Measurements from ENCODE around the gene KAZN. TPM values are rescaled to one million over a fixed set of nuclear protein-coding genes. Genes with fewer than 3 reads are reported as not detected.

Gene KAZN
- total RNA-seq, 1 experiment from 2014 or later, result 2.4 TPM

- no peak overlapping the region for H3K4me3 Mint-ChIP-seq (ENCODE audit: unreplicated experiment)
- ChIA-PET CTCF (no interaction called here), POLR2A (no interaction called here)
- H3K4me3 ChIP-seq (ENCODE audit: low read depth, low read length), result no peak overlapping the region
- no peaks in the 10 kb centered on the region for H3K4me1 Mint-ChIP-seq (ENCODE audit: low read depth, unreplicated experiment)
- DNase-seq, result no peak
- H3K27me3 Mint-ChIP-seq (ENCODE audit: insufficient read depth, unreplicated experiment), result peaks cover 15% of the 10 kb centered on the region
- no peaks in the 10 kb centered on the region for H3K4me1 ChIP-seq
- no peak overlapping the region for H3K27ac Mint-ChIP-seq (ENCODE audit: unreplicated experiment)
- no peaks in the 10 kb centered on the region for H3K9me3 Mint-ChIP-seq (ENCODE audit: unreplicated experiment)
- H3K9me3 ChIP-seq, result no peaks in the 10 kb centered on the region
- TF ChIP-seq CTCF (IDR thresholded peaks at IDR 0.05; ENCODE audit: insufficient read depth in 1 of 2, low read depth in 1 of 2, low read length in 1 of 2, severe bottlenecking in 1 of 2, unreplicated experiment in 1 of 2), result no peak
- no TSS peak for BruUV-seq (replicated peaks)
- intact Hi-C loops (cut with micrococcal nuclease; ENCODE audit: unreplicated experiment), result no loop called here
- no peaks in the 10 kb centered on the region for H3K27me3 ChIP-seq (replicated peaks; ENCODE audit: control insufficient read depth, insufficient read depth, low read length)
- H3K36me3 ChIP-seq (ENCODE audit: control insufficient read depth, insufficient read depth, low read length), result no peaks in the 10 kb centered on the region
- no peaks in the 10 kb centered on the region for H3K36me3 Mint-ChIP-seq (ENCODE audit: insufficient read depth, unreplicated experiment)
Measured at GRCh38 chr1:14763977-14764376, 165.5 kb downstream of the KAZN start.

DNA sequence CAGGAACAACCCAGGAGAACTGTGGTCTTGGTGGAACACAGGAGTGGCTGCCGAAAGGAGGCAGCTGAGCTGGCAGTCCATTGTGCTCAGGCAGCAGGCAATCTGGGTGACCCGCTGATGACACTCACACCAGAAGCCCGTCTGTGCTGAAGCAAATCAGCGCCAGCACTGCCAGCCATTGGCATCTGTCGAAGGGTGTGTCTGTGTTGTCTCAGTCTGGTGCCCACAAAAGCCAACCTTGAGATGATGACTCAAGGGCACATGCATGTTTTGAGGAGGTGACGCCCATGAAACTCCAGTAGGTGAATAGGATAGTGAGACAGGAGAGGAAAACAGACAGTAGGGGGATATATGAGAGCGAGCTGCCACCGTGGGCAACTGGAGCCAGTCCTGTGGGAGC is 167.3 kb downstream of the KAZN start:
- Mint-ChIP-seq H3K36me3 (ENCODE audit: insufficient read depth, unreplicated experiment) (no peaks in the 10 kb centered on the region), H3K9me3 (ENCODE audit: unreplicated experiment) (no peaks in the 10 kb centered on the region), H3K27ac (ENCODE audit: unreplicated experiment) (no peak overlapping the region), H3K4me3 (ENCODE audit: unreplicated experiment) (no peak overlapping the region), H3K4me1 (ENCODE audit: low read depth, unreplicated experiment) (no peaks in the 10 kb centered on the region), H3K27me3 (ENCODE audit: insufficient read depth, unreplicated experiment) (peaks cover 15% of the 10 kb centered on the region)
- POLR2A ChIA-PET, result no interaction called here
- Histone ChIP-seq H3K9me3 (no peaks in the 10 kb centered on the region), H3K27me3 (replicated peaks; ENCODE audit: control insufficient read depth, insufficient read depth, low read length) (no peaks in the 10 kb centered on the region), H3K36me3 (ENCODE audit: control insufficient read depth, insufficient read depth, low read length) (no peaks in the 10 kb centered on the region), H3K4me1 (no peaks in the 10 kb centered on the region), H3K4me3 (ENCODE audit: low read depth, low read length) (no peak overlapping the region)
- intact Hi-C loops (cut with micrococcal nuclease; ENCODE audit: unreplicated experiment), result no loop called here
- TF ChIP-seq CTCF (IDR thresholded peaks at IDR 0.05; ENCODE audit: insufficient read depth in 1 of 2, low read depth in 1 of 2, low read length in 1 of 2, severe bottlenecking in 1 of 2, unreplicated experiment in 1 of 2), result no peak
- no peak for DNase-seq
- BruUV-seq (replicated peaks), result no TSS peak
- CTCF ChIA-PET, result no interaction called here

DNA sequence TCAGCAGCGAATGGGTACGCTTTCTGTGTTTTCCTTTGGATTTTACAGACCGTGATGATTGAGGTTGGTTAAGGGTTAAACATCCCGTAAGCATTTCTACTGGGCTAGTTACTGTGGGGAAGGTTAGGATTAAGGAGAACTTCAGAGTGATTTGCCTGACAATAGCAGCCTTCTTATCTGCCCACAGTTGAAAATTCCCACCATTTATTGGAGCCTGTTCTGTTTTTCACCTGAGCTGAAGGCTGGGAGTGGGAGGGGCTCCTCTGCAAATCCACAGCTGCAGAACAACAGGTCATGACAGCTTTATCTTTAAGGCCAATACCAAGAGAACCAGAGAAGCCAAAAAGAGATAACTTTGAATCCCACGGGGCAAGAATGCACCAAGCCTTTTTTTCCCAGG is 168.6 kb downstream of the KAZN start:
- Histone ChIP-seq H3K4me1 (no peaks in the 10 kb centered on the region), H3K27me3 (replicated peaks; ENCODE audit: control insufficient read depth, insufficient read depth, low read length) (no peaks in the 10 kb centered on the region), H3K36me3 (ENCODE audit: control insufficient read depth, insufficient read depth, low read length) (no peaks in the 10 kb centered on the region), H3K4me3 (ENCODE audit: low read depth, low read length) (no peak overlapping the region), H3K9me3 (no peaks in the 10 kb centered on the region)
- no peaks in the 10 kb centered on the region for H3K36me3 Mint-ChIP-seq (ENCODE audit: insufficient read depth, unreplicated experiment)
- no peaks in the 10 kb centered on the region for H3K9me3 Mint-ChIP-seq (ENCODE audit: unreplicated experiment)
- BruUV-seq (replicated peaks), result no TSS peak
- ChIA-PET CTCF (no interaction called here), POLR2A (no interaction called here)
- no peak for DNase-seq
- no peak overlapping the region for H3K27ac Mint-ChIP-seq (ENCODE audit: unreplicated experiment)
- no peak for TF ChIP-seq CTCF (IDR thresholded peaks at IDR 0.05; ENCODE audit: insufficient read depth in 1 of 2, low read depth in 1 of 2, low read length in 1 of 2, severe bottlenecking in 1 of 2, unreplicated experiment in 1 of 2)
- no peak overlapping the region for H3K4me3 Mint-ChIP-seq (ENCODE audit: unreplicated experiment)
- peaks cover 9% of the 10 kb centered on the region for H3K27me3 Mint-ChIP-seq (ENCODE audit: insufficient read depth, unreplicated experiment)
- no peaks in the 10 kb centered on the region for H3K4me1 Mint-ChIP-seq (ENCODE audit: low read depth, unreplicated experiment)
- intact Hi-C loops (cut with micrococcal nuclease; ENCODE audit: unreplicated experiment), result no loop called here

All from Caco-2 (cell line).